T-helper 1 cell treated with Interleukin-12 subunit alpha and Interleukin-12 subunit beta and Interleukin-4 antibody, amounts not matched to agents 30 ng/mL and 1 ng/mL, for 36 hours (primary cell): ENCODE measurements around the gene CYB5R4. TPM values are rescaled to one million over a fixed set of nuclear protein-coding genes. Genes with fewer than 3 reads are reported as not detected.
"Not testable (repeated sequence)": the region's sequence is repeated elsewhere in the genome, so short reads cannot be mapped to it uniquely, and the experiment has no call there.

Experiments
- intact Hi-C: fragments of 100-400 bp; cut with micrococcal nuclease; formaldehyde crosslinking; loops from one replicate; pipeline ENCODE4 v1.15.1; 2024
- total RNA-seq: library from RNA; stranded (reverse); gene quantifications from 2 replicates; pipeline ENCODE4 v1.2.3, GENCODE V29; 2022

CYB5R4 gene
- total RNA-seq, 1 donor from 2014 or later = 31.3 TPM

DNA sequence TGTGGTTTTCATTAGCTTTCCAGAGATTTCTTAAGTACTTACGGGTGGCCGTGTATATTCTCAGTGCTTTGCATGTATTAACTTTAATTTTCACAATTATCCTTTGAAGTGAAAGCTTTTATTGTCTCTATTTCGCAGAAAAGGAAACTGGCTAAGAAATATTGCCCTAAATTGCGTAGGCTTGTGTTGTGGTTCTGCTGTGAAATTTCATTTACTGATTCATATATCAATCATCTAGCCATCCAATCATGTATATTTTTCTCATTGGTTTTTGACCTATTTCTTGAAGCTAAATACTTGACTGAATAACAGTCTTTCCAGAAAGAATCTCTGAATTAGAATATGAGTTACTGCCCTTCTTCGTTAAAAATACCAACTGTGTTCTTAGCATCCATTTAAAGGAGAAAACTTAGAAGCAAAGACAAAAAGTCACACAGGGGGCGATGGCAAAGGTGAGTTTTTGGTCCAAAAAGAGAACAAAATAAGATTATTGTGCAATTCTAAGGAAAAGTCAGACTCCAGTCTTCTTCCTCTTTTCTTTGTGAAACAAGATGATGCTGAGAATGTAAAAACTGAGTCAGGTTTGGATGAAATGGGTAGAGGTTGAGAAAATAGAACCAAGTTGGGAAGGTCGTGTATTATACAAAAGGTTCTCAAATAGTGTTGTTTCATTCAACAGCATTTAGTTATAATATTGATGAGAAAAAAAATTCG, 1.4 kb downstream of the CYB5R4 start:
- intact Hi-C loops = no loop called here

DNA sequence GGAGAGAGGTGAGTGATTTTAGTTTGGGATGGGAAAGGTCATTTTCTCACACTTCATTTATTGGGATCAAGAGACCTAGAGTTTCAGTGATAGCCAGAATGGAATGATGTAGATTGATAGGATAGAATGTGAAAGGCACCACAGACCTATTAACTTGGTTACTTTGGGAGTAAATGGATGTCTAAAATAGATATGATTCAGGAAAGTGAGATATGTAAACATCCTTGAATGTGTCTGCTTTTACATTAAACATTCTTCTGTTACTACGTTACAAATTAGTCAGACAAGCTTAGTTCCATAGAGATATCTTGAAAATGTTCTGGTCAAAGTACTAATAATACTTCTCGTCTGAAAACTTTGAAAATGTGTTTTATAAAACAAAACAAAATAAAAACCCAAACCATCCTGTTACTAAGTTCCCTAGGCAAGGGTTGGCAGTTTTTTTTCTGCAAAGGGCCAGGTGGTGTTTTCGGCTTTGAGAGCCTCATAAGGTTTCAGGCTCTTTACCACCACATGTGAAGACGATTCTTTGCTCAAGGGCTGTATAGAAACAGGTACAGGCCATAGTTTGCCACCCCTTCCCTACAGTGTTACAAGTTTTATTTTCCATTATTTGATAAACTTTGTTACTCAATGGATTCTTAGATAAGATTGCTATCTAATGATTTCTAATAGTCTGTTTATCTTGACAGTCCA, 3.4 kb downstream of the CYB5R4 start:
- intact Hi-C loops = no loop called here

DNA sequence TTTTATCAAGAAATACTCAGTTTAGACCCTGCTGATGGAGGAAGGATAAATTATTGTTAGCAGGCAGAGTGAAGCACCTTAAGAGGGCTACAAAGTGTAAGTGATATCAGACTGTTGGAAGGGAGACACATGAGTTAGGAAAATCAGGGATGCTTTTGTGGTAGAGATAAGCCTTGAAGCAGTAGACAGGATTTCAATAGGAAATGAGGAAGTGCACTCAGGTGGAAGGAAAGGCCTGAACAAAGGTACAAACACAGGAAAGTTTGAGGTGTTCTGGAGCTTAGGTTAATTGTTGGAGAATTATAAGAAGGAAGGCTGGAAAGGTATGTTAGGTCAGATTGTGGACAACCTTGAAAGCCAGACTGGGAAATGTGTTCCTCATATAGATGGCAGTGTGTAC, 7.6 kb downstream of the CYB5R4 start:
- intact Hi-C loops = no loop called here

DNA sequence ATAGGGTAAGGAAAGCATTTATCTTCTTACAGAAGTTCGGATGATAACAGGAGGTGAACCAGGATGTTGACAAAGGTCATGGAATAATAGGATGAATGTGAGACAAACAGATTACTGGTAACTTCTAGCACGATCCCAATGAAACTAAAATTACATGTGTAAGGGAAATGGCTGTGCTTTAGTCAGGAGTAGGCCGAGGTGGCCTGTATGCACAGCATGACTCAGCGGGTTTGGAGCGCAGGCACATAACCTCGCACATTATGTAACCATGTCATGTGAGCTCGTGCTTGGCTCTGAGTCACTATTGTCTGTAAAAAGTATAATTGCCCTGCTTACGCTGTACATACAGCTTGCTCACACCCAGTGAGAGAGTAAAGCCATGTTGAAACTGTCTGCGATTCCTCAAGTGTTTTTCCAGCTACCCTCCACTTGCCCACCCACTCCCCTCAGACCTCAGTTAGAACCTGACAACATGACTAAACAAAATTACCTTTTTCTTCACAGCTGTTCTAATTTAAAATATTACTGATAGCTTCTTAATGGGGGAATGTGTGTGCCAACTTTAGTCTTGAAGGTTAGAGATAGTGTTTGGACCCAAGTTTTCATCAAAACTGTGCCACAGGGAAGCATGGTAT, 8.2 kb downstream of the CYB5R4 start:
- intact Hi-C loops = no loop called here

DNA sequence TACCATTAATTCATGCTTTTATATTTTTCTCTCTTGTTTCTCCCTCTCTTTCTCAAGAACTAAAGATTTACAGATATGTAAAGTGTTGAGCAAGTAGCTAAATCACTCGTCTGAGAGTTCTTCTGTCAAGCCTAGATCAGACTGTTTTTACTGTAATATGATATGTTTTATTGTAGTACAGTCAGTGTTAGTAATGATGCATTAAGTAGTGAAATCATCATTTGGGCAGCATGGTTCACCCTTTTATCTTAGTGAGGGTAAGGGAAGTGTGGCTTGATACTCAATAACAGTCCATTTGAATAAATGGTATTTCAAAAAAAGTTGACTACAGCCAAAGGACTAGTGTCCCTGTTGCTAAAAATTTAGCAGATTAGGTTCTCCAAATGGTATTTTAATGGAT, 9.2 kb downstream of the CYB5R4 start:
- intact Hi-C loops = no loop called here

DNA sequence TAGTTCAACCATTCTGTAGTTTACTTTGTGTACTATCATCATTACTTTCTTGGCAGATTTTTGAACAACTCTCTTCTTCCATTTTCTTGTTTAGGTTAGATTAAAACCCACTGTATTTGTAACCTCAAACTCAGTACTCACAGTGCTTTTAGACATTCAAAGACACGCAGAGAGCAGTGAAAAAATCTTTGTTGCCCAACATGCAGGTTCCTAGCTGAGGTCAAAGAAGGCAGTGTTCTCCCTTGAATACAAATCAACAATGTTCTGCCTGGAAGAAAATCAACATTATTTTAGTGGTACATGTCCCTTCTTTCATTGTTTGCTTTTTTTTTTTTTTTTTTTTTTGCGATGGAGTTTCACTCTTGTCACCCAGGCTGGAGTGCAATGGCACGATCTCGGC, 11.2 kb downstream of the CYB5R4 start:
- intact Hi-C loops = no loop called here

DNA sequence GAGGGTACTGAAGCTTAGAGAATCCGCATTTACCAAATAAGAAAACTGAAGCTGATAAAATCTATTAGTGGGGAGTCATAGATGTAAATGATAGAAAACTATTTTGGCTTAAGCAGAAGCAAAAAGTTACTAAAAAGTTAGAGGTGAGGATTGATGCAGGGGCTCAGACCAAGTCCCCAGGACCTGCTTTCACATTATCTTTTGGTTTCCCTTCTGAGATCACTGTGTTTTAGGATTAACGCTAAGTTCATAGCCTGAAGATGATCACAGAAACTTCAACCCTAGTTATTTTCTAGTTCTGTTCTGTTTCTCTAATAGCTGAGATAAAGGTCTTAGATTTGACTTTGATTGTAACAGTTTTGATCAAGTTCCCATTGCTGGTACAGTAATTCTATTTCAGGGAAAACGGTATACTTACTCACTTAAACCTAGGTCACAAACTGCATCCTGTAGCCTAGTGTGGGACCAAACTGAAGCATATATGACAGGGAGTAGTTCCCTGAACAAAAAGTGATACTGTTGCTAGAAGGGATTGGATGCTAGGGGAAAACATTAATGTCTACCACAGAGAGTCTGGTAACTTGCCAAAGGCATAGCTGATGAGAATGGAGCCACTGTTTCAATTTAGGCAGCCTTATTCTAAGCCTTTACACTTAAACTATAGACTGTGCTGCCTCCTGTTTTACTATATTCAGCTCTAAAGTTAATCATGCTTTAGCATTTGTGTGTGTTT, 13.1 kb downstream of the CYB5R4 start:
- intact Hi-C loops = no loop called here

DNA sequence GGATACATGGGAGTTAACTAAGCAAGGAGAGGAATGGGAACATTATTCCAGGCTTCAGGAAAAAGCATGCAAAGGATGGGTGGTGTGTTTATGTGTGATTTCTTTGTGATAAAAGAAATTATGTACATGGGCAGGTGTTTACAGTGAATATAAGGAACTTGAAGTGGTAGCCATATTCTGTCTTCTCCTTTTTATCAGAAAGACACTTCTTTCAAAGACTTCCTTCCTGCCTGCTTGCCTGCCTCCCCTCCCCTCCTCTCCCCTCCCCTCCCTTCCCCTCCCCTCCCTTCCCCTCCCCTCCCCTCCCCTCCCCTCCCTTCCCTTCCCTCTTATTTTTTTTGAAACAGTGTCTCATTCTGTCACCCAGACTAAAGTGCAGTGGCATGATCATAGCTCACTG, 14.4 kb downstream of the CYB5R4 start:
- intact Hi-C loops = no loop called here

DNA sequence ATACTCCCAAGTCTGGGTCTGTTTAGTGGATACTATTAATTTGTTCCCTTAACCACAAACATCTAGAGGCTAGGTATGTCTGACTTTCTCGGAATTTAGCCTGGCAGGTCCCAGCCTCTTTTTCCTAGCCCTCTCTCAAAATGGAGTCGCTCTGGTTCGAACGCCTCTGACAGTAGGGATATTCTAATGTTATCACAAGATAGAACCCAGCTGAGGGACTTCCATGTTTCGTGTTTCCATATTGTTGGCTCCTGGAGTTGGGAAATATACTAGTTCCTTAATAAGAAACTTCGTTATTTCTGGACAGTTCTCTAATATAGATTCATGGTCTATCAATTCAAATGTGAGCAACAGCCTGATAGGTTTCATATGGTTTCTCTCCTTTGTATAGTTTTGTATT, 16.4 kb downstream of the CYB5R4 start:
- intact Hi-C loops = no loop called here

DNA sequence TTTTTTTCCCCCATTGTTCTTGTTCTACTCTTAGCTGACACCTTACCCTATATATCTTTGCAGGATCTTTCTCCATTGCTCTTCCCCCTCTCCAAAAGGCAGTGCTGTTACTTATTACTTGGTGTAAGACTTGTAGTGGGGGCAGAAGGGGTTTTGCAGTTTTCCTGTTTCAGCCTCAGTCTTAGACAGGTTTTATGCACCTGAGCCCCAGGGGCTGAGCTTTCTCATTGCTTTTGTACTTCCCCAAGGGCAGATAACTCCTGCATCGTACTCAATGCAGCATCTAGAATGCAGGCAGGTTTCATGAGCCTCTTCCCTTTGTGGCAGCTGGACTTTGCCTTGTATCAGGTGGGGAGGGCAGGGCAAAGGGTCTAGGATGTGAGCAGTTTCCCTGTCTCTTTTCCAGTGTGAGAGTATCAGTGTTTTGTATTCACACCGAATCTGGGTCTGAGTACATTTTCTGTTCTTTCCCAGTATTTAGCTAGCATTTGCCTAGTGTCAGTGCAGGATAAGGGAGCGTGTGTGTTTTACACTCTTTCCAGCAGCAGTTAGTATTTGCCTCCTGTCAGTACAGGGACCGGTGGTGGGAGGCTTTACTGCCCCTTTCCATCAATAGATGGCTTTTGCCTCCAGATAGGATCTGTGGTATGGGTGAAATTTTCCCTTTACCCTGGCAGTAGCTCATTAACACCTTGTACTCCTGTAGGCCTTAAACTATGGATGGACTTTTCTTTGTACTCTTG, 19.6 kb downstream of the CYB5R4 start:
- intact Hi-C loops = no loop called here

DNA sequence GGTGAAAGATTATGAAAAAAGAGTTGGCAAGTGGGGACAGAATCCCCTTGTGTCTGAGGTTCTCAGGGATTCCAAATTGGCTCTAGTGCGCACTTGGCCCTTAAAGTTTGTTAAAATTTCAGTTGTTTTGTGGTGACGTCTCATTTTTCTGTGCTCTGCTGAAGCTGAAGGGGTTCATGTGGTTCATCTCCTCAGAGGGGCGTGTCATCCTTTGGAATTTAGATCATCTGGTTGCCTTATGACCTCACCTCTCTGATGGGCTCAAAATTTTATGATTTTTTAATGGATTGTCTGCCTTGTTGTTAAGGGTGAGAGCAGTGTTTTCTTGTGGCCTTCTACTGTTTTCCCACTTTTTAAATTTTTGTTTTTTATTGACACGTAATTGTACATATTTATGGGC, 20.3 kb downstream of the CYB5R4 start:
- intact Hi-C loops = loop anchor here (5.0 kb wide), 1 partner anchor 883 kb away; the partner anchor contains the start of gene TBX18

DNA sequence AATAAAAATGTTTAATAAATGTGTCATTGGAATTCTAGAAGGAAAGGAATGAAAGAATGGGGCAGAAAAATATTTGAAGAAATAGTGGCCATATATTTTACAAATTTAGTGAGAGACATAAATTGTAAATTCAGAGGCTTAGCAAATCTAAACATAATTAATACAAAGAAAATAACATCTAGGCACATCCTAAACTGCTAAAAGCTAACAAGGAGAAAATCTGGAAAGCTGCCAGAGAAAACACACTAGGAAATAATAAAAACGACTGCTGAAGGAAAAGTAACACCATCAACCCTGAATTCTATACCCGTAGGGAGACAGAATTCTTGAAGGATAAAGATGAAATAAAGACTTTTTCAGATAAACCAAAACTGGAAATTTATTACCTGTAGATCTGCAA, 23.8 kb downstream of the CYB5R4 start:
- intact Hi-C loops = loop anchor here (5.0 kb wide), 1 partner anchor 879 kb away; the partner anchor contains the start of gene TBX18

DNA sequence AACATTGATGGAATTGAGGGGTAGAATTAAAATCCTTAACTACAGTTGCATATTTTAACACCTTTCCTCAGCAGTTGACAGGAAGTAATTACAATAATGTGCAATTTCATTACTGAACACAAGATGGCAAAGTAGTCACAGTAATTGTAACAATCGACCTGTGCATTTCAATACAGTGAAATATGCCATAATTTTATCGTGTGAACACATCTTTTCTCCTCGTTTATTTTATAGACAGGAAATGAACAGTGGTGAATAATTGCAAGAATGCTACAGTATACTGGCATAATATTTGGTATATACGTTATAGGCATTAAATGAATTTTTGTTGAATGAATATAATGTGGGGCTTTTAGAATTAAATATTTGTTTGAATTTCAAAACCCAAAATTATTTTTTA, 25.0 kb downstream of the CYB5R4 start:
- intact Hi-C loops = loop anchor here (1.0 to 5.0 kb wide), 7 partner anchors 25 to 1598 kb away; partner anchors contain the start of genes CYB5R4 and TBX18

DNA sequence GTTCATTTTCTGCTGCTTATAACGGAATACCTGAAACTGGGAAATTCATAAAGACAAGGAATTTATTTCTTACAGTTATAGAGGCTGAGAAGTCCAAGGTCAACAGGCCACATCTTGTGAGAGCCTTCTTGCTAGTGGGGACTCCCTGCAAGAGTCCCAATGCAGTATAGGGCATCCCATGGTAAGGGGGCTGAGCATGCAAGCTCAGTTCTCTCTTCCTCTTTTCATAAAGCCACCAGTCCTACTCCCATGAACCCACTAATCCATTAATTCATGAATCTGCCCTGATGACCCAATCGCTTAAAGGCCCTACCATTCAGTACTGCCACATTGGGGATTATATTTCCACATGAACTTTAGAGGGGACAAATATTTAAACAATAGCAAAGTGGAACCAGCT, 26.5 kb downstream of the CYB5R4 start:
- intact Hi-C loops = loop anchor here (2.0 kb wide), 2 partner anchors 543 to 1597 kb away; no protein-coding TSS in a partner anchor

DNA sequence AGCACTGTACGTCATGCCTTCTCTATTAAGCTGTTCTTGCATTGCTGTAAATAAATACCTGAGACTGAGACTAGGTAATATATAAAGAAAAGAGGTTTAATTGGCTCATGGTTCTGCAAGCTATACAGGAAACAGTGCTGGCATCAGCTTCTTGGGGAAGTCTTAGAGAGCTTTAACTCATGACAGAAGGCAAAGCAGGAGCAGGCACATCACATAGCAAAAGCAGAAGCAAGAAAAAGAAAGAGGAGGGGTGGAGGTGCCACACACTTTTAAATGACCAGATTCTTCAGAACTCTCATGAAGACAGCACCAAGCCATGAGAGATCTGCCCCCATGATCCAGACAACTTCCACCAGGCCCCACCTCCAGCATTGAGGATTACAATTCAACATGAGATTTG, 30.1 kb downstream of the CYB5R4 start:
- intact Hi-C loops = no loop called here

DNA sequence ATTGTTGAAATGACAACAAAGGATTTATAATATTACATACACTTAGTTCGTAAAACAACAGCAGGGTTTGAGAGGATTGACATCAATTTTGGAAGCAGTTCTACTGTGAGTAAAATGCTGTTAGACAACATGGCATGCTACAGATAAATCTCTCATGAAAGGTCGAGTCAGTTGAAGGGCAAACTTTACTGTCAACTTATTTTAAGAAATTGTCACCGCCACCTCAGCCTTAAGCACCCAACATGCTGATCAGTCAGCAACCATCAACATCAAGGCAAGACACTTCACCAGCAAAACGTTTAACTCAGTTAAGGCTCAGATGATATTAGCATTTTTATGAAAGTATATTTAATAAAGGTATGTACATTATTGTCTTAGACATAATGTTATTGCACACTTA, 31.0 kb downstream of the CYB5R4 start:
- intact Hi-C loops = no loop called here

DNA sequence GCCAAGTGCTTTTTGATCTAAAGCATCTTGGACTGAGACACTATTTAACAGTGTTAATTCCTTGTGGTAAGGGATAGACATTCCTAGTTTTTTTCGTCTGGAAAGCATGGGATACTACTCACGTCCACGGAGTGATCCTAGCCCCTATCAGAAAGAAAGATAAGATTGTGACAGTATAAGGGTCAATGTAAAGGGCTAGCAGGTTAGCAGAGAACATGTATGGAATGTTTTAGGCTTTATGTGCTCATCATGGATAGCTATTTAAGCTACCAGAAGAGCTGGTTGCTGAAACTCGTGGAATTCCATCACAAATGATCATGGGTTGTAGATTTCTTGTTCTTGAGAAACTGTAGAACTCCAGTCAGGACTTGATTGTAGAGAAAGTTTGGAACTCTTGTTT, 32.1 kb downstream of the CYB5R4 start:
- intact Hi-C loops = no loop called here

DNA sequence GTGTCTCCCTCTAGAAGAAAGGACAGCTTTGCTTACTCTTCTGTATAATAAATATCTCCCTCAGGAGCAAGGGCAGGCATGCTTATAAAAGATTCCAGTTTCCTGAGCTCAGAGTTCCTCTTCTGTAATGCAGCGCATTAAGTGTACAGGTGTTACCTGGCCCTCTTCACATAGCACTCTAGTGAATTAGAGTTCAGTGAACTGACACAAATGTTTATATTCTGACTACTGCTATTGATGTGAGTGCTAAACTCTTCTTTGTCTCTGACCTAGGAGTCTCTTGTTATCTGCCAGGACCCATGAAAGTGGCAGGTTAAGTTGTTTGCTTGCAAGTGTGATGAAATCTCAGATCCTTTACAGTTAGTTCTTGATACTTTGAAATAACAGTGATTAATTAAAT, 33.5 kb downstream of the CYB5R4 start:
- intact Hi-C loops = no loop called here

DNA sequence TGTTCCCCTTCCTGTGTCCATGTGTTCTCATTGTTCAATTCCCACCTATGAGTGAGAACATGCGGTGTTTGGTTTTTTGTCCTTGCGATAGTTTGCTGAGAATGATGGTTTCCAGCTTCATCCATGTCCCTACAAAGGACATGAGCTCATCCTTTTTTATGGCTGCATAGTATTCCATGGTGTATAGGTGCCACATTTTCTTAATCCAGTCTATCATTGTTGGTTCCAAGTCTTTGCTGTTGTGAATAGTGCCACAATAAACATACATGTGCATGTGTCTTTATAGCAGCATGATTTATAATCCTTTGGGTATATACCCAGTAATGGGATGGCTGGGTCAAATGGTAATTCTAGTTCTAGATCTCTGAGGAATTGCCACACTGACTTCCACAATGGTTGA, 37.6 kb downstream of the CYB5R4 start:
- intact Hi-C loops = not testable (repeated sequence)

DNA sequence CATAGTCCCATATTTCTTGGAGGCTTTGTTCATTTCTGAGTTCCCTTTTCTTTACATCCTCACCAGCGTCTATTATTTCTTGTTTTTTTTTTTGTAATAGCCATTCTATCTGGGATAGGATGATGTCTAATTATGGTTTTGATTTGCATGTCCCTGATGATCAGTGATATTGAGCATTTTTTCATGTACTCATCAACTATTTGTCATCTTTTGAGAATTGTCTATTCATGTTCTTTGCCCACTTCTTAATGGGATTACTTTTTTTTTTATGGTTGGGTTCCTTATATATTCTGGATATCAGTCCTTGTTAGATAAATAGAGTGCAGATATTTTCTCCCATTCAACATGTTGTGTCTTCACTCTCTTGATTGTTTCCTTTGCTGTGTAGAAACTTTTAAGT, 42.1 kb downstream of the CYB5R4 start:
- intact Hi-C loops = no loop called here

DNA sequence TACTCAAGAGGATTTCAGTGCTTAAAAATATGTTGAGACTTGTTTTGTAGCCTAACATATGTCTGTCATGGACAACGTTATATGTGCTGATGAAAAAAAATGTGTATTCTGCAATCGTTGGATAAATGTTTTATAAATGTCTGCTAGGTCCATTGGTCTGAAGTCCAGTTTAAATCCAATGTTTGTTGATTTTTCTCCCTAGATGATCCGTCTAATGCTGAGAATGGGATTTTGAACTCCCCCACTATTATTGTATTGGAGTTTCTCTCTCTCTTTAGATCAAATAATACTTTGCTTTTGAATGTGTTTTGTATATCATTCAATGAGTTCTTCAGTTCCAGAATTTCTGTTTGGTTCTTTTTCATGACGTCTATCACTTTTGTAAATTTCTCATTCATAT, 44.9 kb downstream of the CYB5R4 start:
- intact Hi-C loops = no loop called here
